Liver (tissue), 3 donors: ENCODE measurements around the gene TMEM236.

Experiments
- RXRA ChIP-seq, 2 donors: IDR thresholded peaks; 2 replicates each; pipeline ENCODE4 v1.6.1; 2017 to 2018; ENCODE audit warnings: antibody characterized with exemption in 2 of 2, mild to moderate bottlenecking in 1 of 2
- SP1 ChIP-seq: IDR thresholded peaks from 2 replicates; pipeline ENCODE4 v1.6.1; 2018; ENCODE audit warnings: antibody characterized with exemption, mild to moderate bottlenecking
- YY1 ChIP-seq: IDR thresholded peaks from 2 replicates; pipeline ENCODE4 v1.6.1; 2016; ENCODE audit warnings: antibody characterized with exemption, mild to moderate bottlenecking
- TF ChIP-seq, protein P1 (sequence below): fragments of 150-350 bp; IDR thresholded peaks from 2 replicates; pipeline ENCODE4 v1.5.1; 2017; ENCODE audit warnings: improper control_type of control experiment, low read depth, low read length; ENCODE audit not compliant: missing input control
- TF ChIP-seq, protein P2 (sequence below): IDR thresholded peaks from 2 replicates; pipeline ENCODE4 v1.6.1; 2016; ENCODE audit warnings: antibody characterized with exemption
- TF ChIP-seq, protein P3 (sequence below): IDR thresholded peaks from 2 replicates; pipeline ENCODE4 v1.6.1; 2016; ENCODE audit warnings: antibody characterized with exemption, mild to moderate bottlenecking
- TF ChIP-seq, protein P4 (sequence below): IDR thresholded peaks from 2 replicates; pipeline ENCODE4 v1.6.1; 2016; ENCODE audit warnings: antibody characterized with exemption
- donor health status: healthy.
- donor health status: healthy.

DNA sequence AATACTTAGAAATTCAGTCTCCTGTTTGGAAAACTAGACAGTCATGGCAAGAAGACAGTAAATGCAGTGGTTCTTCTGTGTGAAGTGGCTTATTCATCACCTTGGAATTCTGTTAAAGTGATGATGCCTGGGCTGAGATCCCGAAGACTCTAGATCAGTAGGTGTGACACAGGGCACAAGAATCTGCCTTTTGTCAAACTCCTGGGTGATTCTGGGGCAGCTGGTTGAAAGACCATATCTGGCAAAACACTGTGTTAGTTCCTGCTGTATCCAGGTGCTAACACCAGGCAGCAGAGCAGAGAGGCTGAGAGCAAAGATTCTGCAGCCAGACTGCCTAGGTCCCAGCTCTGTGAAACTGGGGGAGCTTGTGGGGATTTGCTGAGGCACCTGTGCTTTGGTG lies 83.7 kb downstream of the TMEM236 start:
- TF ChIP-seq YY1 (no peak), RXRA (IDR thresholded peaks at IDR 0.05) (no peak), SP1 (no peak)
- TF ChIP-seq, protein P1, sequence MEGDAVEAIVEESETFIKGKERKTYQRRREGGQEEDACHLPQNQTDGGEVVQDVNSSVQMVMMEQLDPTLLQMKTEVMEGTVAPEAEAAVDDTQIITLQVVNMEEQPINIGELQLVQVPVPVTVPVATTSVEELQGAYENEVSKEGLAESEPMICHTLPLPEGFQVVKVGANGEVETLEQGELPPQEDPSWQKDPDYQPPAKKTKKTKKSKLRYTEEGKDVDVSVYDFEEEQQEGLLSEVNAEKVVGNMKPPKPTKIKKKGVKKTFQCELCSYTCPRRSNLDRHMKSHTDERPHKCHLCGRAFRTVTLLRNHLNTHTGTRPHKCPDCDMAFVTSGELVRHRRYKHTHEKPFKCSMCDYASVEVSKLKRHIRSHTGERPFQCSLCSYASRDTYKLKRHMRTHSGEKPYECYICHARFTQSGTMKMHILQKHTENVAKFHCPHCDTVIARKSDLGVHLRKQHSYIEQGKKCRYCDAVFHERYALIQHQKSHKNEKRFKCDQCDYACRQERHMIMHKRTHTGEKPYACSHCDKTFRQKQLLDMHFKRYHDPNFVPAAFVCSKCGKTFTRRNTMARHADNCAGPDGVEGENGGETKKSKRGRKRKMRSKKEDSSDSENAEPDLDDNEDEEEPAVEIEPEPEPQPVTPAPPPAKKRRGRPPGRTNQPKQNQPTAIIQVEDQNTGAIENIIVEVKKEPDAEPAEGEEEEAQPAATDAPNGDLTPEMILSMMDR: no peak
- TF ChIP-seq, protein P2, sequence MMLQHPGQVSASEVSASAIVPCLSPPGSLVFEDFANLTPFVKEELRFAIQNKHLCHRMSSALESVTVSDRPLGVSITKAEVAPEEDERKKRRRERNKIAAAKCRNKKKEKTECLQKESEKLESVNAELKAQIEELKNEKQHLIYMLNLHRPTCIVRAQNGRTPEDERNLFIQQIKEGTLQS: no peak
- TF ChIP-seq, protein P3, sequence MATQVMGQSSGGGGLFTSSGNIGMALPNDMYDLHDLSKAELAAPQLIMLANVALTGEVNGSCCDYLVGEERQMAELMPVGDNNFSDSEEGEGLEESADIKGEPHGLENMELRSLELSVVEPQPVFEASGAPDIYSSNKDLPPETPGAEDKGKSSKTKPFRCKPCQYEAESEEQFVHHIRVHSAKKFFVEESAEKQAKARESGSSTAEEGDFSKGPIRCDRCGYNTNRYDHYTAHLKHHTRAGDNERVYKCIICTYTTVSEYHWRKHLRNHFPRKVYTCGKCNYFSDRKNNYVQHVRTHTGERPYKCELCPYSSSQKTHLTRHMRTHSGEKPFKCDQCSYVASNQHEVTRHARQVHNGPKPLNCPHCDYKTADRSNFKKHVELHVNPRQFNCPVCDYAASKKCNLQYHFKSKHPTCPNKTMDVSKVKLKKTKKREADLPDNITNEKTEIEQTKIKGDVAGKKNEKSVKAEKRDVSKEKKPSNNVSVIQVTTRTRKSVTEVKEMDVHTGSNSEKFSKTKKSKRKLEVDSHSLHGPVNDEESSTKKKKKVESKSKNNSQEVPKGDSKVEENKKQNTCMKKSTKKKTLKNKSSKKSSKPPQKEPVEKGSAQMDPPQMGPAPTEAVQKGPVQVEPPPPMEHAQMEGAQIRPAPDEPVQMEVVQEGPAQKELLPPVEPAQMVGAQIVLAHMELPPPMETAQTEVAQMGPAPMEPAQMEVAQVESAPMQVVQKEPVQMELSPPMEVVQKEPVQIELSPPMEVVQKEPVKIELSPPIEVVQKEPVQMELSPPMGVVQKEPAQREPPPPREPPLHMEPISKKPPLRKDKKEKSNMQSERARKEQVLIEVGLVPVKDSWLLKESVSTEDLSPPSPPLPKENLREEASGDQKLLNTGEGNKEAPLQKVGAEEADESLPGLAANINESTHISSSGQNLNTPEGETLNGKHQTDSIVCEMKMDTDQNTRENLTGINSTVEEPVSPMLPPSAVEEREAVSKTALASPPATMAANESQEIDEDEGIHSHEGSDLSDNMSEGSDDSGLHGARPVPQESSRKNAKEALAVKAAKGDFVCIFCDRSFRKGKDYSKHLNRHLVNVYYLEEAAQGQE: no peak
- TF ChIP-seq, protein P4, sequence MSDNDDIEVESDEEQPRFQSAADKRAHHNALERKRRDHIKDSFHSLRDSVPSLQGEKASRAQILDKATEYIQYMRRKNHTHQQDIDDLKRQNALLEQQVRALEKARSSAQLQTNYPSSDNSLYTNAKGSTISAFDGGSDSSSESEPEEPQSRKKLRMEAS: no peak
